ENCODE measurements around the gene TAF11. TPM values are rescaled to one million over a fixed set of nuclear protein-coding genes. Genes with fewer than 3 reads are reported as not detected.

Gene TAF11
- total RNA-seq, 3 donors from 2014 or later (not counting 1 experiment from before 2014, with no cell fraction given) = 34.4 to 41.3 (median 36.2) TPM

DNA sequence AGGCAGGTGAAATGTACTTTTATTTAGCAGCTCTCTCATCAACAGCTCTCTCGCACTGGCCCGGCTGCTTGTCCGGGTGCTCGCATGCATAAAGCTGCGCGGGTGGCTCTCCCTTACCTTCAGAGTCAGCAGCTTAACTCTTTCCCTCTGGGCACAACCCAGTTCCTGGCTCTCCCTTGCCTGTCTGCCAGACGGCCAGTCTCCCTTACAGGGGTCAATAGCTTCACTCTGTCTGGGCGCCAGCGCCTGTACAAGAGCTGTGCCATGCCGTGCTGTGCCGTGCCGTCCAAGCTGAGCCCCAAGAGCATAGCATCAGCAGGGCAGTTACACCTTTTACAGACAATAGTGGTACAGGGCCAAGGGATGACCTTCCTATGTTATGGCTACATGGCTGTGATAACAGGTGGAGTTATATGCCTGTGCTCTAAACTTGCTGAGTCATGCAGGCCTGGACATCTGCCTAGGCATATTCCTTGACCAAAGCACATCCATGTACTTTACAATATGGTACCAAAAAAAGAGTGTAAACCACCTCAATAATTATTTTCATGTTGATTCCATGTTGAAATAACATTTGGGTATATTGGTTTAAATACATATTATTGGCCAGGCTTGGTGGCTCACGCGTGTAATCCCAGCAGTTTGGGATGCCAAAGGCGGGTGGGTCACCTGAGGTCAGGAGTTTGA lies 48.0 kb downstream of the TAF11 start:
- H3K9me3 ChIP-seq (ENCODE audit: control insufficient read depth, insufficient read depth, low read length) = no peaks in the 10 kb centered on the region
- peaks cover 19% of the 10 kb centered on the region for H3K36me3 ChIP-seq (ENCODE audit: control insufficient read depth, insufficient read depth, low read length)
- H3K4me3 ChIP-seq (ENCODE audit: low read length) = no peak overlapping the region
- H3K4me1 ChIP-seq (ENCODE audit: control insufficient read depth, insufficient read depth, low read length) = no peaks in the 10 kb centered on the region
- WGBS (ENCODE audit: insufficient coverage) = 93% methylated on average over 15 of the region's 15 CpGs
- ATAC-seq = no peak
- intact Hi-C loops (cut with micrococcal nuclease) = no loop called here
- H3K4me3 Mint-ChIP-seq = no peak overlapping the region
- no peaks in the 10 kb centered on the region for H3K27me3 ChIP-seq (ENCODE audit: control insufficient read depth, insufficient read depth, low read length)
- no peak overlapping the region for H3K27ac ChIP-seq (ENCODE audit: low read length)
- TF ChIP-seq, protein P1, sequence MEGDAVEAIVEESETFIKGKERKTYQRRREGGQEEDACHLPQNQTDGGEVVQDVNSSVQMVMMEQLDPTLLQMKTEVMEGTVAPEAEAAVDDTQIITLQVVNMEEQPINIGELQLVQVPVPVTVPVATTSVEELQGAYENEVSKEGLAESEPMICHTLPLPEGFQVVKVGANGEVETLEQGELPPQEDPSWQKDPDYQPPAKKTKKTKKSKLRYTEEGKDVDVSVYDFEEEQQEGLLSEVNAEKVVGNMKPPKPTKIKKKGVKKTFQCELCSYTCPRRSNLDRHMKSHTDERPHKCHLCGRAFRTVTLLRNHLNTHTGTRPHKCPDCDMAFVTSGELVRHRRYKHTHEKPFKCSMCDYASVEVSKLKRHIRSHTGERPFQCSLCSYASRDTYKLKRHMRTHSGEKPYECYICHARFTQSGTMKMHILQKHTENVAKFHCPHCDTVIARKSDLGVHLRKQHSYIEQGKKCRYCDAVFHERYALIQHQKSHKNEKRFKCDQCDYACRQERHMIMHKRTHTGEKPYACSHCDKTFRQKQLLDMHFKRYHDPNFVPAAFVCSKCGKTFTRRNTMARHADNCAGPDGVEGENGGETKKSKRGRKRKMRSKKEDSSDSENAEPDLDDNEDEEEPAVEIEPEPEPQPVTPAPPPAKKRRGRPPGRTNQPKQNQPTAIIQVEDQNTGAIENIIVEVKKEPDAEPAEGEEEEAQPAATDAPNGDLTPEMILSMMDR (IDR thresholded peaks at IDR 0.05) = no peak
- H3K27me3 Mint-ChIP-seq (ENCODE audit: low read depth in 2 of 2) = no peaks in the 10 kb centered on the region
- peaks cover 16% of the 10 kb centered on the region for H3K36me3 Mint-ChIP-seq
- H3K27ac Mint-ChIP-seq = no peak overlapping the region
- no peak for DNase-seq
- H3K9me3 Mint-ChIP-seq = no peaks in the 10 kb centered on the region
- H3K4me1 Mint-ChIP-seq = no peaks in the 10 kb centered on the region

DNA sequence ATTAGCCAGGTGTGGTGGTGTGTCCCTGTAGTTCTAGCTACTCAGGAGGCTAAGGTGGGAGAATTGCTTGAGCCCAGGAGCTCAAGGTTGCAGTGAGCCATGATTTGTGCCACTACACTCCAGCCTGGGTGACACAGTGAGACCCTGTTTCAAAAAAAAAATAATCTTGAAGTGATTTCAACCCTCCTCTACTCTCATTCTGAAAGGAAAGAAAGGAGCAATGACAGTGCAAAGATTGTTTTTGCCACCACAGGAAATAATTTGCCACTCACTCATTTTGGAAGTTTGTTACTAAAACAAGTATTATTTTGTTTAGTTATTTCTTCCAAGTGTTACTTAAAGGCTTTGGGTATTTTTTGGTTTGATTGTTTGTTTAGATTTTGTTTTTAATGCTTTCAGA lies 50.3 kb downstream of the TAF11 start:
- Histone ChIP-seq H3K4me3 (ENCODE audit: low read length) (no peak overlapping the region), H3K4me1 (ENCODE audit: control insufficient read depth, insufficient read depth, low read length) (no peaks in the 10 kb centered on the region), H3K27me3 (ENCODE audit: control insufficient read depth, insufficient read depth, low read length) (no peaks in the 10 kb centered on the region), H3K36me3 (ENCODE audit: control insufficient read depth, insufficient read depth, low read length) (peaks cover 26% of the 10 kb centered on the region), H3K9me3 (ENCODE audit: control insufficient read depth, insufficient read depth, low read length) (no peaks in the 10 kb centered on the region), H3K27ac (ENCODE audit: low read length) (no peak overlapping the region)
- Mint-ChIP-seq H3K4me1 (no peaks in the 10 kb centered on the region), H3K9me3 (no peaks in the 10 kb centered on the region), H3K4me3 (no peak overlapping the region), H3K27me3 (ENCODE audit: low read depth in 2 of 2) (no peaks in the 10 kb centered on the region), H3K36me3 (peaks cover 20% of the 10 kb centered on the region), H3K27ac (no peak overlapping the region)
- TF ChIP-seq, protein P1 (IDR thresholded peaks at IDR 0.05) = no peak
- DNase-seq (no peak), ATAC-seq (no peak)
- intact Hi-C loops (cut with micrococcal nuclease) = no loop called here

DNA sequence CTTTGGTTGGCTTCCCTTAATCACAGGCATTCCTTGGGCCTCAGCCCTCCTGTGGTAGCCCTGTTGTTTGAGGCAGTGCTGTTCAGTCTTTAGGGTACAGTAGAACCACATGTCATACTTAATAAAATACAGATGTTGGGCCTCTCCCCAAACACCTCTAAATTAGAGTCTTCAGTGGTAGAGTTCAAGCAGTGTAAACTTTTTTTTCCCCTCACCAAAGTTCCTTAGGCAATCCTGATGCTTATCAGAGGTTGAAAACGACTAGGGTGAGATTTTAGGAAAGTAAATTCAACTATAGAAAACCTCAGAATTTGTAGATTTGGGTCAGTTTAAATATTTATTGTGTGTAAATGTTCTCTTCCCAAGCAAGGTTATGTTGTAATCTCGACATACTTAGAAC lies 51.4 kb downstream of the TAF11 start:
- H3K27ac Mint-ChIP-seq = no peak overlapping the region
- Histone ChIP-seq H3K36me3 (ENCODE audit: control insufficient read depth, insufficient read depth, low read length) (peaks cover 26% of the 10 kb centered on the region), H3K4me3 (ENCODE audit: low read length) (no peak overlapping the region), H3K27ac (ENCODE audit: low read length) (no peak overlapping the region), H3K27me3 (ENCODE audit: control insufficient read depth, insufficient read depth, low read length) (no peaks in the 10 kb centered on the region), H3K4me1 (ENCODE audit: control insufficient read depth, insufficient read depth, low read length) (no peaks in the 10 kb centered on the region), H3K9me3 (ENCODE audit: control insufficient read depth, insufficient read depth, low read length) (no peaks in the 10 kb centered on the region)
- ATAC-seq = no peak
- no CpG with 5 or more reads among the region's 2 CpGs for WGBS (ENCODE audit: insufficient coverage)
- no peak overlapping the region for H3K4me3 Mint-ChIP-seq
- no peak for DNase-seq
- intact Hi-C loops (cut with micrococcal nuclease) = no loop called here
- H3K9me3 Mint-ChIP-seq = no peaks in the 10 kb centered on the region
- TF ChIP-seq, protein P1 (IDR thresholded peaks at IDR 0.05) = no peak
- no peaks in the 10 kb centered on the region for H3K27me3 Mint-ChIP-seq (ENCODE audit: low read depth in 2 of 2)
- no peaks in the 10 kb centered on the region for H3K4me1 Mint-ChIP-seq
- H3K36me3 Mint-ChIP-seq = peaks cover 20% of the 10 kb centered on the region

DNA sequence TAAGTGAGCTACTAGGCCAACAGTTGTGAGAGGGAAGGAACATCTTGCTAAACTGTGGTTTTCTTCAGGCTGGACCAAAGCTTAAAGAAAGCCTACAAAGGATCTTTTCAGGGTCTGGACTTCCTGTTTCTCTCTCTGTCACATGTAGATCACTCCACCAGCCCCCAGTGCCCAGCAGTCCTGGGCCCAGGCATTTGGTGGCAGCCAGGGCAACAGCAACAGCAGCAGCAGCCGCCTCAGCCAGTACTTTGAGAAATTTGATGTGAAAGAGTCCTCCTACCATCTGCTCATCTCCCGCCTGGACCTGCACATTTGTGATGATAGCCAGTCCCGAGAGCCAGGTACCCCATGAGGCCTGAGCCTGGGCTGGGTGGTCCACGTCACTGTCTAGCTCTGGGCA lies 51.8 kb downstream of the TAF11 start:
- peaks cover 26% of the 10 kb centered on the region for H3K36me3 ChIP-seq (ENCODE audit: control insufficient read depth, insufficient read depth, low read length)
- DNase-seq (no peak), ATAC-seq (no peak)
- TF ChIP-seq, protein P1 (IDR thresholded peaks at IDR 0.05) = no peak
- H3K9me3 ChIP-seq (ENCODE audit: control insufficient read depth, insufficient read depth, low read length) = no peaks in the 10 kb centered on the region
- no peaks in the 10 kb centered on the region for H3K4me1 ChIP-seq (ENCODE audit: control insufficient read depth, insufficient read depth, low read length)
- Mint-ChIP-seq H3K27ac (no peak overlapping the region), H3K4me1 (no peaks in the 10 kb centered on the region), H3K9me3 (no peaks in the 10 kb centered on the region), H3K4me3 (no peak overlapping the region), H3K27me3 (ENCODE audit: low read depth in 2 of 2) (no peaks in the 10 kb centered on the region), H3K36me3 (peaks cover 20% of the 10 kb centered on the region)
- H3K4me3 ChIP-seq (ENCODE audit: low read length) = no peak overlapping the region
- WGBS (ENCODE audit: insufficient coverage) = 96% methylated on average over 4 of the region's 4 CpGs
- no peaks in the 10 kb centered on the region for H3K27me3 ChIP-seq (ENCODE audit: control insufficient read depth, insufficient read depth, low read length)
- no peak overlapping the region for H3K27ac ChIP-seq (ENCODE audit: low read length)
- intact Hi-C loops (cut with micrococcal nuclease) = no loop called here
